HepG2 (cell line): Measurements from ENCODE around the gene CSNK1D. TPM values are rescaled to one million over a fixed set of nuclear protein-coding genes. Genes with fewer than 3 reads are reported as not detected.

Experiments
- FOSL2 ChIP-seq: sonication (generic); formaldehyde crosslinking; IDR thresholded peaks from 2 replicates; pipeline ENCODE4 v1.4.0; 2020; ENCODE audit warnings: missing genetic modification reagents
- FOXP4 ChIP-seq: sonication (generic); formaldehyde crosslinking; IDR thresholded peaks from 2 replicates; pipeline ENCODE4 v1.4.0; 2020; ENCODE audit warnings: missing genetic modification reagents
- GATAD1 ChIP-seq: IDR thresholded peaks from 2 replicates; pipeline ENCODE4 v1.6.1; 2016; ENCODE audit warnings: missing genetic modification reagents, missing compliant biosample characterization
- JUND ChIP-seq: sonication (generic); formaldehyde crosslinking; IDR thresholded peaks from 2 replicates; pipeline ENCODE4 v1.8.0; 2022; ENCODE audit warnings: mild to moderate bottlenecking, missing genetic modification reagents
- KDM5A ChIP-seq: fragments of 200-600 bp; sonication (generic); IDR thresholded peaks from 2 replicates; pipeline ENCODE4 v1.7.0; 2018; ENCODE audit warnings: antibody characterized with exemption, mild to moderate bottlenecking, low read length, borderline replicate concordance
- KLF12 ChIP-seq: sonication (generic); formaldehyde crosslinking; IDR thresholded peaks from 2 replicates; pipeline ENCODE4 v1.4.0; 2020; ENCODE audit warnings: missing genetic modification reagents, borderline replicate concordance
- PHF5A ChIP-seq: IDR thresholded peaks from one replicate; pipeline ENCODE4 v1.6.1; 2018; ENCODE audit warnings: low read depth, missing genetic modification reagents; ENCODE audit not compliant: unreplicated experiment
- SNAI1 ChIP-seq: sonication (generic); formaldehyde crosslinking; IDR thresholded peaks from 2 replicates; pipeline ENCODE4 v1.5.0; 2020; ENCODE audit warnings: mild to moderate bottlenecking, missing genetic modification reagents, borderline replicate concordance
- XBP1 ChIP-seq: sonication (generic); formaldehyde crosslinking; IDR thresholded peaks from 2 replicates; pipeline ENCODE4 v1.5.0; 2020; ENCODE audit warnings: missing genetic modification reagents
- ZNF20 ChIP-seq: sonication (generic); formaldehyde crosslinking; IDR thresholded peaks from 2 replicates; pipeline ENCODE4 v1.4.0; 2020; ENCODE audit warnings: mild to moderate bottlenecking, moderate library complexity, missing genetic modification reagents
- ZNF205 ChIP-seq: IDR thresholded peaks from 2 replicates; pipeline ENCODE4 v1.6.1; 2018; ENCODE audit warnings: missing biosample characterization, missing genetic modification reagents
- polyA plus RNA-seq, 8 experiments: library from polyadenylated mRNA; depleted of rRNA in 3 of 8; stranded (reverse) in 7 of 8; unstranded in 1 of 8; fragments of >200 nt; fragmentation: Illumina TruSeq in 4 of 8; extraction: Trizol in 4 of 8; gene quantifications; 2 replicates each; pipeline versions ENCODE4 v1.2.1 to v1.2.3, GENCODE V29; 2011 to 2016; ENCODE audit warnings: low read depth in 4 of 8, missing spikeins in 1 of 8, mixed read lengths in 1 of 8; ENCODE audit not compliant: insufficient read depth in 1 of 8
- total RNA-seq, 5 experiments: library from RNA; depleted of rRNA; stranded (reverse); fragments of >200 nt; fragmentation: Illumina TruSeq; extraction: Trizol; gene quantifications; 2 replicates each; pipeline ENCODE4 v1.2.3, GENCODE V29; 2016; ENCODE audit warnings: low read depth in 1 of 5
- TF ChIP-seq, protein P1 (sequence below): sonication (generic); formaldehyde crosslinking; IDR thresholded peaks from 2 replicates; pipeline ENCODE4 v1.5.1; 2020; ENCODE audit warnings: mild to moderate bottlenecking, missing genetic modification reagents, moderate library complexity
- TF ChIP-seq, protein P2 (sequence below): sonication (generic); formaldehyde crosslinking; conservative IDR thresholded peaks from 2 replicates; pipeline ENCODE4 v1.4.0; 2020; ENCODE audit warnings: missing genetic modification reagents
- TF ChIP-seq, protein P3 (sequence below): sonication (generic); formaldehyde crosslinking; IDR thresholded peaks from 2 replicates; pipeline ENCODE4 v1.4.0; 2020; ENCODE audit warnings: mild to moderate bottlenecking, missing genetic modification reagents
- TF ChIP-seq, protein P4 (sequence below): sonication (generic); formaldehyde crosslinking; IDR thresholded peaks from 2 replicates; pipeline ENCODE4 v1.5.0; 2020; ENCODE audit warnings: missing genetic modification reagents

The CSNK1D gene
- total and polyA plus RNA-seq, 2 of the 13 experiments (the other 11 are each of a cell fraction or from before 2014, with no cell fraction given), result 31.5 to 128 TPM

GRCh38 chr17:82287868-82288801 is 14.6 kb upstream of the CSNK1D start (continued):
- TF ChIP-seq, protein P1, sequence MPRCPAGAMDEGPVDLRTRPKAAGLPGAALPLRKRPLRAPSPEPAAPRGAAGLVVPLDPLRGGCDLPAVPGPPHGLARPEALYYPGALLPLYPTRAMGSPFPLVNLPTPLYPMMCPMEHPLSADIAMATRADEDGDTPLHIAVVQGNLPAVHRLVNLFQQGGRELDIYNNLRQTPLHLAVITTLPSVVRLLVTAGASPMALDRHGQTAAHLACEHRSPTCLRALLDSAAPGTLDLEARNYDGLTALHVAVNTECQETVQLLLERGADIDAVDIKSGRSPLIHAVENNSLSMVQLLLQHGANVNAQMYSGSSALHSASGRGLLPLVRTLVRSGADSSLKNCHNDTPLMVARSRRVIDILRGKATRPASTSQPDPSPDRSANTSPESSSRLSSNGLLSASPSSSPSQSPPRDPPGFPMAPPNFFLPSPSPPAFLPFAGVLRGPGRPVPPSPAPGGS (CRISPR knock-in tag), result peak; percentile 81
- TF ChIP-seq FOSL2 (CRISPR knock-in tag), result peak; percentile 87
- TF ChIP-seq KDM5A, result no peak
- TF ChIP-seq, protein P2, sequence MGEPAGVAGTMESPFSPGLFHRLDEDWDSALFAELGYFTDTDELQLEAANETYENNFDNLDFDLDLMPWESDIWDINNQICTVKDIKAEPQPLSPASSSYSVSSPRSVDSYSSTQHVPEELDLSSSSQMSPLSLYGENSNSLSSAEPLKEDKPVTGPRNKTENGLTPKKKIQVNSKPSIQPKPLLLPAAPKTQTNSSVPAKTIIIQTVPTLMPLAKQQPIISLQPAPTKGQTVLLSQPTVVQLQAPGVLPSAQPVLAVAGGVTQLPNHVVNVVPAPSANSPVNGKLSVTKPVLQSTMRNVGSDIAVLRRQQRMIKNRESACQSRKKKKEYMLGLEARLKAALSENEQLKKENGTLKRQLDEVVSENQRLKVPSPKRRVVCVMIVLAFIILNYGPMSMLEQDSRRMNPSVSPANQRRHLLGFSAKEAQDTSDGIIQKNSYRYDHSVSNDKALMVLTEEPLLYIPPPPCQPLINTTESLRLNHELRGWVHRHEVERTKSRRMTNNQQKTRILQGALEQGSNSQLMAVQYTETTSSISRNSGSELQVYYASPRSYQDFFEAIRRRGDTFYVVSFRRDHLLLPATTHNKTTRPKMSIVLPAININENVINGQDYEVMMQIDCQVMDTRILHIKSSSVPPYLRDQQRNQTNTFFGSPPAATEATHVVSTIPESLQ (CRISPR knock-in tag), result no peak; the same call in 1 of the 2 replicates
- TF ChIP-seq ZNF20 (CRISPR knock-in tag), result no peak
- TF ChIP-seq SNAI1 (CRISPR knock-in tag), result no peak; the same call in 1 of the 2 replicates
- TF ChIP-seq JUND (CRISPR knock-in tag), result peak; percentile 81
- TF ChIP-seq, protein P3, sequence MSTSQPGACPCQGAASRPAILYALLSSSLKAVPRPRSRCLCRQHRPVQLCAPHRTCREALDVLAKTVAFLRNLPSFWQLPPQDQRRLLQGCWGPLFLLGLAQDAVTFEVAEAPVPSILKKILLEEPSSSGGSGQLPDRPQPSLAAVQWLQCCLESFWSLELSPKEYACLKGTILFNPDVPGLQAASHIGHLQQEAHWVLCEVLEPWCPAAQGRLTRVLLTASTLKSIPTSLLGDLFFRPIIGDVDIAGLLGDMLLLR, result 0 out of 2 replicates have a peak, but pooled peaks have one; percentile 47
- TF ChIP-seq XBP1, result no peak; the same call in 1 of the 2 replicates
- TF ChIP-seq, protein P4, sequence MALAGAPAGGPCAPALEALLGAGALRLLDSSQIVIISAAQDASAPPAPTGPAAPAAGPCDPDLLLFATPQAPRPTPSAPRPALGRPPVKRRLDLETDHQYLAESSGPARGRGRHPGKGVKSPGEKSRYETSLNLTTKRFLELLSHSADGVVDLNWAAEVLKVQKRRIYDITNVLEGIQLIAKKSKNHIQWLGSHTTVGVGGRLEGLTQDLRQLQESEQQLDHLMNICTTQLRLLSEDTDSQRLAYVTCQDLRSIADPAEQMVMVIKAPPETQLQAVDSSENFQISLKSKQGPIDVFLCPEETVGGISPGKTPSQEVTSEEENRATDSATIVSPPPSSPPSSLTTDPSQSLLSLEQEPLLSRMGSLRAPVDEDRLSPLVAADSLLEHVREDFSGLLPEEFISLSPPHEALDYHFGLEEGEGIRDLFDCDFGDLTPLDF, result no peak
- peak; percentile 94 for TF ChIP-seq PHF5A (CRISPR knock-in tag)
- TF ChIP-seq FOXP4 (CRISPR knock-in tag), result peak; percentile 91
- TF ChIP-seq ZNF205 (CRISPR knock-in tag), result peak; percentile 79; the same call in 1 of the 2 replicates
- TF ChIP-seq KLF12 (CRISPR knock-in tag), result no peak
- TF ChIP-seq GATAD1 (CRISPR knock-in tag), result peak; percentile 89
